Measurements from ENCODE around the gene NFATC1. TPM values are rescaled to one million over a fixed set of nuclear protein-coding genes. Genes with fewer than 3 reads are reported as not detected.

Gene NFATC1
- total and polyA plus RNA-seq, 5 experiments from 2014 or later, result 12.7 to 51.0 (median 34.9) TPM

DNA sequence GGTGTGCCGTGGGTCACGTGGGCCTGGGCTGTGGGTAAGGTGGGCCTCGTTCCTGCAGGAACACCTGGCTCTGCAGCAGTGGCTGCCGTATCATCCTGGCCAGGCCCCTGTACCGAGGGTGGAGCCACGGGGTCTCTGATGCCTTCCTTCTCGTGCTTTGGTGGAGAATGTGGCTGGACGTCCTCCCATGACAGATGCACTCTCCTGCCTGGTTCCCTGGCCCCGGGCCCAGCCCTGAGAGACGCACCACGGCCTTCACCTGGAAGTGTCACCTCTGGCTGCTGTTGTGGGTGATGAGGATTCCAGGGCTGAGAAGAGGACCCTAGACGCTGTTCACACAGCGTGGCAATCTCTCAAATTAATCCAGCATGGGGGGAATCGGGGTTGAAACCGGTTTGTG lies 49.5 kb downstream of the NFATC1 start:
- H3K27me3 Mint-ChIP-seq, result no peaks in the 10 kb centered on the region
- H3K4me1 Mint-ChIP-seq, result peaks cover 6 to 31% (median 13%) of the 10 kb centered on the region in 4 donors
- H3K27ac Mint-ChIP-seq, result peak overlapping the region in 3 of 10 donors; percentile 29 to 85 (median 48)
- no peak overlapping the region for H3K4me3 Mint-ChIP-seq
- H3K9me3 Mint-ChIP-seq, result no peaks in the 10 kb centered on the region
- DNase-seq (no peak), ATAC-seq (no peak)
- POLR2A ChIA-PET, result no interaction called here
- H3K36me3 Mint-ChIP-seq, result peaks cover 0 to 24% (median 3%) of the 10 kb centered on the region in 3 donors

DNA sequence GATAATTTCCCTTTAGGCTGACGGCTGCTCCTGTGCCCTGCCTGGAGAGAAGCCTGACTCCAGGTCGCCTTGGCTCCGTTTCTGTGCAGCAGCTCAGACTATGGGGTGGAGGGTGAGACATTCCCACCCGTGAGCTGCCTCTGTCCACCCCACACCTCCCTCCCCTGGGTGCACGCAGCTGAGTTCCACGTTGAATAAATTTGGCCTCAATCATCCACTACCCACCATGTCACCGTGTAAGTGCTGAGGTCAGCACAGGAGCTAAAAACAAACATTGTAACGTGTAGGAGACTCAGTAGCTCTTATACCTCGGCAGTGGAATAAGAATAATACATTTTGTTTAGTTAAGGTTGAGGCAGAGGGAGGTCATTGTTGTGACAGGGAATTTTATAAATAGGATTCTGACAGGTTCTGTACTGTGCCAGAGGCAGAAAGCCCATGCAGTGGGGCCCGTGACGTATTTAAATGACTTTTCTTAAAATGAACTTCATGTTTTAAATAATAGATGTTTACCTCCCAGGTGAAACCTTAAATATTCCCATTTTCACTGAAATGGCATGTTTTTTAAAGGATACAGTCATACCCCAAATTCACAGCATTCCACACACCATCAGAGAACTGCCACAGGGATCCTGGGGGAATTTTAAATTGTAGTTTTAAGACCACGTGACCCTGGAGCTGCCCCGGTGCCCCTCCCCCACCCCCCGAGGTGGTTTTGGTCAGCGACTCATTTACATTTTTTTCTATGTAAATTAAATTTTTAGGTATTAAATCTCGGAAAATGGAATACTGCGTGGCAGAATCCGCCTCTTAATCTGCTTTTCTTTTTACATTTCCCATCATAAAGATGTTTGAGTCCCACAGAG lies 50.2 kb downstream of the NFATC1 start:
- H3K27me3 Mint-ChIP-seq, result no peaks in the 10 kb centered on the region
- no peaks in the 10 kb centered on the region for H3K9me3 Mint-ChIP-seq
- H3K36me3 Mint-ChIP-seq, result peaks cover 0 to 28% (median 3%) of the 10 kb centered on the region in 3 donors
- ATAC-seq (no peak), DNase-seq (no peak)
- H3K27ac Mint-ChIP-seq, result peak overlapping the region in 5 of 10 donors; percentile 17 to 60 (median 25)
- POLR2A ChIA-PET, result no interaction called here
- H3K4me3 Mint-ChIP-seq, result no peak overlapping the region
- H3K4me1 Mint-ChIP-seq, result peaks cover 6 to 28% (median 12%) of the 10 kb centered on the region in 4 donors

- ATAC-seq, result no peak
- H3K27me3 Mint-ChIP-seq, result no peaks in the 10 kb centered on the region
- peaks cover 0 to 38% (median 4%) of the 10 kb centered on the region in 3 donors for H3K36me3 Mint-ChIP-seq
- peak overlapping the region in 3 of 10 donors; percentile 11 to 19 (median 14) for H3K27ac Mint-ChIP-seq
- peaks cover 1 to 21% (median 11%) of the 10 kb centered on the region in 4 donors for H3K4me1 Mint-ChIP-seq
- H3K9me3 Mint-ChIP-seq, result no peaks in the 10 kb centered on the region
- H3K4me3 Mint-ChIP-seq, result no peak overlapping the region
- DNase-seq, result no peak
- POLR2A ChIA-PET, result no interaction called here
Observed at GRCh38 chr18:79446931-79447330, 51.2 kb downstream of the NFATC1 start.

DNA sequence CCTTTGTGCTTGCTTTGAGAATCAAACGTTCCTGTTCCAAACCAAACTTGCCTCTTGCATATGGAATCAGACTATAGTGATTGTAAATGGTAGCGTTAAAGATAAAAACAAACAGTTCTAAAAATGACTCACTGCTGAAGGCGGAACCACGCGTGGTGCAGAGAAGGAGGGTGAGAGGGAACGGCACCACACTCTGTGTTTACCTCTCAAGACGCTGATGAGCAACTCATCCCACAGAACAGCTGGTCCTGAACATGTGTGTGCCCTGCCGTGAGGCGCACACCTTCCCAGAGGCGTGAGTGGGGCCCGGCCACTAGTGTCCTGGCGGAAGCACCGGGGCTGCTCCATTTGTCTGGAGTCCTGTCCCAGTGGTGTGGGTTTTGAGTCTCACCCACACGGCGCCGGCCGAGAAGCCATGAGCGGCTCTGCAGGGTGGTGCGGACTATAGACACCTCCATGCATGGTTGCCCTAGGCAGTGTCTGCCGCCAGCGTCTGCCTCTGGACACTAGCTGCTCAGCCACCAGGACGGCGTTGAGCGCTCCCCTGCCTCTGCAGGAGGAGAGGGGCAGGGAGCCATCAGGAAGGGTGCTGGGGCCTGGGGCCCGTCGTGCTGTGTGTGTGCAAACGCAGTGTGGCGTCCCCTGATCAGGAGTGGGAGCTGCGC lies 52.1 kb downstream of the NFATC1 start:
- Mint-ChIP-seq H3K36me3 (peaks cover 0 to 39% (median 4%) of the 10 kb centered on the region in 3 donors), H3K4me1 (peaks cover 1 to 18% (median 9%) of the 10 kb centered on the region in 4 donors), H3K27ac (peak overlapping the region in 1 of 10 donors; percentile 41), H3K4me3 (no peak overlapping the region), H3K27me3 (no peaks in the 10 kb centered on the region), H3K9me3 (no peaks in the 10 kb centered on the region)
- POLR2A ChIA-PET, result interaction anchor here (0.7 kb wide), 1 partner anchor 145 kb away, joined by 3 read pairs; no protein-coding TSS in a partner anchor
- no peak for DNase-seq
- ATAC-seq, result no peak

- Mint-ChIP-seq H3K27me3 (no peaks in the 10 kb centered on the region), H3K4me1 (peaks cover 1 to 15% (median 7%) of the 10 kb centered on the region in 4 donors), H3K27ac (no peak overlapping the region), H3K4me3 (no peak overlapping the region), H3K9me3 (no peaks in the 10 kb centered on the region), H3K36me3 (peaks cover 0 to 43% (median 2%) of the 10 kb centered on the region in 3 donors)
- DNase-seq, result no peak
- ATAC-seq, result no peak
- POLR2A ChIA-PET, result interaction anchor here (0.7 kb wide), 1 partner anchor 145 kb away, joined by 3 read pairs; no protein-coding TSS in a partner anchor
Observed at GRCh38 chr18:79448621-79449020, 52.9 kb downstream of the NFATC1 start.

- Mint-ChIP-seq H3K27me3 (no peaks in the 10 kb centered on the region), H3K27ac (peak overlapping the region in 1 of 10 donors; percentile 8), H3K9me3 (no peaks in the 10 kb centered on the region), H3K36me3 (peaks cover 0 to 46% (median 2%) of the 10 kb centered on the region in 3 donors), H3K4me1 (peaks cover 0 to 9% (median 7%) of the 10 kb centered on the region in 4 donors), H3K4me3 (no peak overlapping the region)
- POLR2A ChIA-PET, result no interaction called here
- ATAC-seq (no peak), DNase-seq (no peak)
Observed at GRCh38 chr18:79449551-79450288, 54.0 kb downstream of the NFATC1 start.

GRCh38 chr18:79450289-79451080 lies 54.8 kb downstream of the NFATC1 start:
- POLR2A ChIA-PET, result no interaction called here
- H3K4me1 Mint-ChIP-seq, result peaks cover 0 to 7% (median 5%) of the 10 kb centered on the region in 4 donors
- no peak for DNase-seq
- peaks cover 0 to 50% (median 5%) of the 10 kb centered on the region in 3 donors for H3K36me3 Mint-ChIP-seq
- no peaks in the 10 kb centered on the region for H3K27me3 Mint-ChIP-seq
- H3K27ac Mint-ChIP-seq, result no peak overlapping the region
- H3K4me3 Mint-ChIP-seq, result no peak overlapping the region
- no peaks in the 10 kb centered on the region for H3K9me3 Mint-ChIP-seq
- ATAC-seq, result no peak

DNA sequence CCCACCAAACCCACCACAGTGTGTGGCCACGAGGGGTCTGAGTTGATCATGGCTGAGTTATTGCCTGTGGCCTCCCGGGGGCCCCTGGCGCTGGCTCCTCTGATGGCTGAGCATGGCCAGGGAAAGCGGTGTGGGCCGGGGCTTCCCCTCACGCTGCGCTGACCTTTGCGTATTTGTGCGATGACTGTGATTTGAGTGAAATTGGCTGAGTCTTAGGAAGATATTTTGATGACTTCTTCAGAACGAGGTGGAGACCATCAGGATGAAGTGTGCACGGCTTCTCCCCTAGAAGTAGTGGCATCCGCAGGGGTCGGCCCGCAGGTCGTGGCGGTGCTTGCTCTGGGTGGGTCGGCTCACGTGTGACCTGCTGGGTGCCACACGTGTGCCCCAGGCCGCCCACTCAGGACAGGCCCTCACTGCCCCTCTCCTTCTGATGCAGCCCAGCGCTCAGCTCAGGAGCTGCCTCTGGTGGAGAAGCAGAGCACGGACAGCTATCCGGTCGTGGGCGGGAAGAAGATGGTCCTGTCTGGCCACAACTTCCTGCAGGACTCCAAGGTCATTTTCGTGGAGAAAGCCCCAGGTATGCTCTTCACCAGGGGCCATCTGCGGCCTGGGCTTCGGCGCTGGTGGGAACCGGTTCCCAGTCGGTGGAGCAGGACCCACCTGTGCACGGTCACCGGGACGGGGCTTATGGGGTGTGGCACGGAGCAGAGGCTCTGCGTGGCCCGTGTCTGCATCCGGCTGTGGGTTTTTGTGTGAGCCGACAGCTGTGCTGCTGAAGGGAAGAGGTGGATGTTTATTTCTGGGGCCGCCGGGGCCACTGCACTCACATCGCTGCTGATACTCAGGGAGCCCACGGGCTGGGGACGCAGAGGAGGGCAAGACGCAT lies 55.8 kb downstream of the NFATC1 start:
- H3K27ac Mint-ChIP-seq, result peak overlapping the region in 2 of 10 donors; percentile 8 to 57
- POLR2A ChIA-PET, result no interaction called here

DNA sequence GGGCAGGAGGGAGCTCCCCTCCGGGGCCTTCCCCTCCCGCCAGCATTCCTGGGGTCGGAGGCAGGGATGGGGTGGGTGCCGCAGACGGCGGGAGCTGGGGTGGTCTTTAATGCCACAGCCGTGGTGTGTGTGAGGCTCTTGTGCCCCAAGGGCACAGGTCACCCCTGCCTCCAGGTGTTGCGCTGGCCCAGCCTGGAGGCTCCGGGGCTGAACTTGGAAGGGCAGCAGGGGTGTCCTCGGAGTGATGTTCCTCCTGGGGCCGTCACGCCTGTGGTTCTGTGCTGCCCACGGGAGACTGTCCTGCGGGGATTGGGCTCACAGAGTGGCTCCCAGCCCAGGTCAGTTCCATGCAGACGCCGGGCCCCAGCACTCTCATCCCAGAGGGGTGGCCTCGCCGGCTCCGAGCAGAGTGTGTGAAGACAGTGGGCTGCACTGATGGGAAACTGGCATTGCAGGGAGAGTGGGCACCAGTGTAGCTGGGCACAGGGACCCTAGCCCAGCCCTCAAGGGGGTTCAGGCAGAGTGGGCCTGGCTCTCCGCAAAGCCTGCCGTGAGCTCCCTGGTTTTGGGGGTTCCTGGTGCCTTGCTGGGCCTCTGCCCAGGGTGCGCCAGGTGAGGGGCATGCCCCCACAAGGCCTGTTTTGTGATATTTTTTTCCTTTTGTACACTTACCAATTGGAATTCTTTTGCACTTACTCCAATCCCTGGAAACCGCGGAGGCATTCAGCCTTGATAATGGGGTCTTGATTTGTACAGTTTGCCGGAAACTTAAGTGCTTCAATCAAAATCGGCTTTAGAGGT lies 56.7 kb downstream of the NFATC1 start:
- Mint-ChIP-seq H3K4me1 (peaks cover 0 to 6% (median 2%) of the 10 kb centered on the region in 4 donors), H3K9me3 (no peaks in the 10 kb centered on the region), H3K4me3 (no peak overlapping the region), H3K36me3 (peaks cover 0 to 53% (median 7%) of the 10 kb centered on the region in 3 donors), H3K27me3 (no peaks in the 10 kb centered on the region), H3K27ac (peak overlapping the region in 1 of 10 donors; percentile 57)
- DNase-seq (no peak), ATAC-seq (no peak)
- POLR2A ChIA-PET, result no interaction called here

More for the DNA sequence above, 55.8 kb downstream of the NFATC1 start:
- H3K9me3 Mint-ChIP-seq, result no peaks in the 10 kb centered on the region
- peaks cover 0 to 48% (median 5%) of the 10 kb centered on the region in 3 donors for H3K36me3 Mint-ChIP-seq
- peaks cover 0 to 6% (median 2%) of the 10 kb centered on the region in 4 donors for H3K4me1 Mint-ChIP-seq
- ATAC-seq, result no peak
- H3K27me3 Mint-ChIP-seq, result no peaks in the 10 kb centered on the region
- peak overlapping the region in 1 of 10 donors; percentile 8 for H3K4me3 Mint-ChIP-seq
- no peak for DNase-seq

- peaks cover 0 to 53% (median 7%) of the 10 kb centered on the region in 3 donors for H3K36me3 Mint-ChIP-seq
- H3K4me1 Mint-ChIP-seq, result peaks cover 0 to 6% (median under 1%) of the 10 kb centered on the region in 4 donors
- H3K9me3 Mint-ChIP-seq, result no peaks in the 10 kb centered on the region
- H3K27ac Mint-ChIP-seq, result peak overlapping the region in 1 of 10 donors; percentile 37
- POLR2A ChIA-PET, result interaction anchor here (1.0 to 1.2 kb wide), 2 partner anchors 17 to 70 kb away, joined by 3 read pairs; no protein-coding TSS in a partner anchor
- H3K27me3 Mint-ChIP-seq, result no peaks in the 10 kb centered on the region
- DNase-seq (no peak), ATAC-seq (no peak)
- H3K4me3 Mint-ChIP-seq, result no peak overlapping the region
Observed at GRCh38 chr18:79452991-79453645, 57.4 kb downstream of the NFATC1 start.
